Glutamatergic neuron (in vitro differentiated cells): Measurements from ENCODE around the gene FAM81A. TPM values are rescaled to one million over a fixed set of nuclear protein-coding genes. Genes with fewer than 3 reads are reported as not detected.

Source experiments
- DNase-seq: peaks from one replicate; pipeline ENCODE4 v3.0.0; 2022
- H3K27ac Mint-ChIP-seq: one replicate; pipeline ENCODE4 v1.8.0; 2020; ENCODE audit warnings: mild to moderate bottlenecking, mixed read lengths, inconsistent platforms; ENCODE audit not compliant: unreplicated experiment
- H3K27me3 Mint-ChIP-seq: one replicate; pipeline ENCODE4 v1.8.0; 2020; ENCODE audit warnings: mild to moderate bottlenecking, moderate library complexity, mixed read lengths, inconsistent platforms; ENCODE audit not compliant: unreplicated experiment
- H3K36me3 Mint-ChIP-seq: one replicate; pipeline ENCODE4 v1.8.0; 2020; ENCODE audit warnings: mild to moderate bottlenecking, mixed read lengths, inconsistent platforms; ENCODE audit not compliant: unreplicated experiment
- H3K4me1 Mint-ChIP-seq: one replicate; pipeline ENCODE4 v1.8.0; 2020; ENCODE audit warnings: mild to moderate bottlenecking, low read depth, mixed read lengths, inconsistent platforms; ENCODE audit not compliant: unreplicated experiment
- H3K4me3 Mint-ChIP-seq: one replicate; pipeline ENCODE4 v1.8.0; 2020; ENCODE audit warnings: mild to moderate bottlenecking, mixed read lengths, inconsistent platforms; ENCODE audit not compliant: unreplicated experiment
- H3K9me3 Mint-ChIP-seq: one replicate; pipeline ENCODE4 v1.8.0; 2020; ENCODE audit warnings: mild to moderate bottlenecking, moderate library complexity, mixed read lengths, inconsistent platforms; ENCODE audit not compliant: unreplicated experiment
- CTCF ChIP-seq: fragments of 200-600 bp; sonication (generic); IDR thresholded peaks from one replicate; pipeline ENCODE4 v1.5.0; 2021; ENCODE audit not compliant: partially characterized antibody, unreplicated experiment
- total RNA-seq: library from RNA; stranded (reverse); fragmentation: NEBNext Ultra II Directional; extraction: Animal tissue kit (Norgen Biotek cat#: 25700); gene quantifications from one replicate; pipeline ENCODE4 v1.2.1, GENCODE V29; 2021; ENCODE audit not compliant: unreplicated experiment

Gene FAM81A
- total RNA-seq, 1 donor from 2014 or later, result not detected

GRCh38 chr15:59401824-59402569 lies 36.0 kb upstream of the FAM81A start:
- DNase-seq, result no peak
- H3K36me3 Mint-ChIP-seq, result peaks cover 3% of the 10 kb centered on the region
- no peak for TF ChIP-seq CTCF
- peaks cover 7% of the 10 kb centered on the region for H3K27me3 Mint-ChIP-seq
- H3K4me1 Mint-ChIP-seq, result no peaks in the 10 kb centered on the region
- no peak overlapping the region for H3K4me3 Mint-ChIP-seq
- H3K27ac Mint-ChIP-seq, result no peak overlapping the region
- no peaks in the 10 kb centered on the region for H3K9me3 Mint-ChIP-seq

- no peak overlapping the region for H3K4me3 Mint-ChIP-seq
- H3K9me3 Mint-ChIP-seq, result no peaks in the 10 kb centered on the region
- H3K36me3 Mint-ChIP-seq, result peaks cover 3% of the 10 kb centered on the region
- no peak for DNase-seq
- no peak overlapping the region for H3K27ac Mint-ChIP-seq
- no peak for TF ChIP-seq CTCF
- H3K4me1 Mint-ChIP-seq, result no peaks in the 10 kb centered on the region
- H3K27me3 Mint-ChIP-seq, result peaks cover 9% of the 10 kb centered on the region
These were observed 32.9 kb upstream of the FAM81A start for GRCh38 chr15:59405079-59405478.

DNA sequence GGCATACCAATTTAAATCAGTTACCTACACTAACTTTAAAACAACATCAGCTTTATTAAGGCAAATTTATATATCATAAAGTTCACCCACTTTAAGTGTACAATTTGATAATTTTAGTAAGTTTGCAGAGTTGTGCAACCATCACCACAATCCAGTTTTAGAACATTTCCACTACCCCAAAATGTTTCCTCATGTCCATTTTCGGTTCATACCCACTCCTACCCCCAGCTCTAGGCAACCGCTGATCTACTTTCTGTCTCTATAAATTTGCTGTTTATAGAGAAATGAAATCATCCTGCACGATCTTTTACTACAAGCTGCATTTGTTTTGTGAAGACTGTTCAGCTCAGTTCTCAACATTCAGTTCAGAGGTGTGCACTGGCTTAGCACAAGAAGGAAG lies 31.5 kb upstream of the FAM81A start:
- no peak for TF ChIP-seq CTCF
- H3K27ac Mint-ChIP-seq, result no peak overlapping the region
- H3K9me3 Mint-ChIP-seq, result no peaks in the 10 kb centered on the region
- no peak for DNase-seq
- H3K4me3 Mint-ChIP-seq, result no peak overlapping the region
- no peaks in the 10 kb centered on the region for H3K4me1 Mint-ChIP-seq
- peaks cover 5% of the 10 kb centered on the region for H3K27me3 Mint-ChIP-seq
- H3K36me3 Mint-ChIP-seq, result peaks cover 3% of the 10 kb centered on the region

DNA sequence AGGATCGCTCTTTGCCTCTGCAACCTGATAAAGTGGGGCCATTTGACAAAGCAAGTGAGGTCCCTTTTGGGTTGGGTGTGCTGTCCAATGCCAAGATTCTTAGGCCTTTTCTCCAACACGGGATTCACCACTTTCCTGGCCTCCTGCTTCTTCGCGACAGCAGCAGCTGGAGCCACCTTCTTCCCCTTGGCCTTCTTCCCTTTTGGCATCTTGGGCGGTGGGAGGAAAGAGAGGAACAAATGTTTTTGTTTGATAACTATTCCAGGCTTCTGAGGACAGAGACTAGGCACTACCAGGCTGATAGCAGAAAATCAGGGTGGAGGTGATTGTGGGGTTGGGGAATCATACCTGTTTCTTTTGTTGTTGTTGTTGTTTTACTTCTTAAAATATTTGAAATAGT lies 30.0 kb upstream of the FAM81A start:
- no peak for DNase-seq
- Mint-ChIP-seq H3K27ac (no peak overlapping the region), H3K4me1 (peaks cover 5% of the 10 kb centered on the region), H3K36me3 (peaks cover 3% of the 10 kb centered on the region), H3K27me3 (peaks cover 5% of the 10 kb centered on the region), H3K4me3 (no peak overlapping the region), H3K9me3 (no peaks in the 10 kb centered on the region)
- TF ChIP-seq CTCF, result no peak

- Mint-ChIP-seq H3K9me3 (peaks cover 1% of the 10 kb centered on the region), H3K27me3 (peaks cover 2% of the 10 kb centered on the region), H3K4me3 (no peak overlapping the region), H3K27ac (no peak overlapping the region), H3K36me3 (peaks cover 3% of the 10 kb centered on the region), H3K4me1 (peaks cover 6% of the 10 kb centered on the region)
- TF ChIP-seq CTCF, result no peak
- DNase-seq, result no peak
These were observed 27.5 kb upstream of the FAM81A start for GRCh38 chr15:59410391-59410896.
